Gastrocnemius medialis (tissue), 4 donors: Measurements from ENCODE around the gene EXOC7.

Source experiments
- POLR2A ChIP-seq, 2 donors: fragments of 450-650 bp; IDR thresholded peaks; one replicate each; pipeline ENCODE4 v1.6.1; 2017; ENCODE audit warnings: antibody characterized with exemption in 2 of 2, mild to moderate bottlenecking in 2 of 2, moderate library complexity in 2 of 2
- TF ChIP-seq, protein P1 (sequence below), 5 experiments: fragments of 450-650 bp in 3 of 5; fragments of 200-600 bp in 2 of 5; sonication (generic) in 2 of 5; IDR thresholded peaks in 4 of 5; conservative IDR thresholded peaks in 1 of 5; 1 replicate in 4 of 5; 2 replicates in 1 of 5; pipeline ENCODE4 v1.5.1; 2016 to 2019; ENCODE audit warnings: antibody characterized with exemption in 5 of 5, mild to moderate bottlenecking in 3 of 5, moderate library complexity in 3 of 5

DNA sequence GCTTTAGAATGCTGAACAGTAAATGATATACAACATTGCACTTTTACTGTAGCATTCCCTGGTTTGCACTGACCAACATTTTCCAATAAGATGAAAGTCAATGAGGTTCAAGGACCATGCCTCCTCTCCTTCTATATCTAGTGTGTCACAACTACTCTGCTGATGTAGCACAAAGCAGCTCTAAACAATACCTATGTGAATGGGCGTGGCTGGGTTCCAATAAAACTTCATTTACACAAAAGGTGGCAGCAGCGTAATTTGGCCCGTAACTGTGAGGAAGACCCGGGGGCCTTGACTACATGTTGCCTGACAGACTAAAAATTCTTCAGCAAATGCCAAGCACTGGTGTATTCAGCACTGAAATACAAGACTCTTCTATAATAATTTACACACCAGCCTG is 37.8 kb downstream of the EXOC7 start:
- TF ChIP-seq, protein P1, sequence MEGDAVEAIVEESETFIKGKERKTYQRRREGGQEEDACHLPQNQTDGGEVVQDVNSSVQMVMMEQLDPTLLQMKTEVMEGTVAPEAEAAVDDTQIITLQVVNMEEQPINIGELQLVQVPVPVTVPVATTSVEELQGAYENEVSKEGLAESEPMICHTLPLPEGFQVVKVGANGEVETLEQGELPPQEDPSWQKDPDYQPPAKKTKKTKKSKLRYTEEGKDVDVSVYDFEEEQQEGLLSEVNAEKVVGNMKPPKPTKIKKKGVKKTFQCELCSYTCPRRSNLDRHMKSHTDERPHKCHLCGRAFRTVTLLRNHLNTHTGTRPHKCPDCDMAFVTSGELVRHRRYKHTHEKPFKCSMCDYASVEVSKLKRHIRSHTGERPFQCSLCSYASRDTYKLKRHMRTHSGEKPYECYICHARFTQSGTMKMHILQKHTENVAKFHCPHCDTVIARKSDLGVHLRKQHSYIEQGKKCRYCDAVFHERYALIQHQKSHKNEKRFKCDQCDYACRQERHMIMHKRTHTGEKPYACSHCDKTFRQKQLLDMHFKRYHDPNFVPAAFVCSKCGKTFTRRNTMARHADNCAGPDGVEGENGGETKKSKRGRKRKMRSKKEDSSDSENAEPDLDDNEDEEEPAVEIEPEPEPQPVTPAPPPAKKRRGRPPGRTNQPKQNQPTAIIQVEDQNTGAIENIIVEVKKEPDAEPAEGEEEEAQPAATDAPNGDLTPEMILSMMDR (IDR thresholded peaks at IDR 0.05 in 4 of 5, conservative IDR thresholded peaks at IDR 0.05 in 1 of 5), result no peak
- TF ChIP-seq POLR2A (IDR thresholded peaks at IDR 0.05), result no peak
